Large intestine (tissue), 3 donors: Measurements from ENCODE around the gene ANKRD13B. TPM values are rescaled to one million over a fixed set of nuclear protein-coding genes. Genes with fewer than 3 reads are reported as not detected.

ENCODE experiments used
- DNase-seq, 2 donors: peaks; one replicate each; pipeline versions ENCODE4 v3.0.0 to v3.0.0-alpha.2; 2013
- H3K27ac ChIP-seq: one replicate; pipeline ENCODE4 v1.5.1; 2013; ENCODE audit warnings: low read length
- H3K27me3 ChIP-seq: 2 replicates; pipeline ENCODE4 v1.6.1; 2013; ENCODE audit warnings: low read length; ENCODE audit not compliant: control insufficient read depth, insufficient read depth
- H3K36me3 ChIP-seq: 2 replicates; pipeline ENCODE4 v1.6.1; 2013; ENCODE audit warnings: low read length; ENCODE audit not compliant: control insufficient read depth, insufficient read depth
- H3K4me1 ChIP-seq: one replicate; pipeline ENCODE4 v1.6.1; 2013; ENCODE audit warnings: low read length; ENCODE audit not compliant: control insufficient read depth, insufficient read depth
- H3K4me3 ChIP-seq: one replicate; pipeline ENCODE4 v1.5.1; 2013; ENCODE audit warnings: low read length
- H3K9me3 ChIP-seq: one replicate; pipeline ENCODE4 v1.6.1; 2013; ENCODE audit warnings: mild to moderate bottlenecking, low read depth, low read length, moderate library complexity; ENCODE audit not compliant: control insufficient read depth
- WGBS: methylation state at CpG from one replicate; pipeline ENCODE4 v1.1.5; 2013; ENCODE audit warnings: low lambda C conversion rate; ENCODE audit not compliant: insufficient coverage; 5-methylcytosine and 5-hydroxymethylcytosine counted together
- polyA plus RNA-seq: library from polyadenylated mRNA; unstranded; fragments of 120-200 nt; gene quantifications from one replicate; pipeline ENCODE4 v1.2.1, GENCODE V29; 2013

ANKRD13B gene
- polyA plus RNA-seq, 1 donor: 8.2 TPM

DNA sequence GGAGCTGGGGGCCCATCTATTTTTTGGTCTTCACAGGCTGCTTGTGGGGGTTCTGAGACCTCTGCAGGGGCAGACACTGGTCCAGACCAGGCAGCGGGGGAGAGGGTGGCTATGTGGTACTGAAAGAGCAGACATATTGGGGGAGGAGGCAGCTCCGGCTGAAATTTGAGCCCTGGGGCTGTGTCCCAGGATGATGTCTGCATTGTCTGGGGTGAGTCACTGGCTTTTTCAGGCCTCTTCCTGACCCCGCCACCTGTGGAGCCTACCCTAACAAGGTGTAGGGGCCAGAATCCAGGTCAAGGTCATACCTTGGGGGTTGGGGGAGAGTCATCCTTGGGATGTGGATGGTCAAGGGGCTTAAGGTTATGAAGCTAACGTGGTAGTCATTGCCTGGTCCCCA lies 27.3 kb downstream of the ANKRD13B start:
- DNase-seq: no peak
- peaks cover 82% of the 10 kb centered on the region for H3K27me3 ChIP-seq
- WGBS: no CpG with 5 or more reads among the region's 4 CpGs
- H3K27ac ChIP-seq: no peak overlapping the region
- no peak overlapping the region for H3K4me3 ChIP-seq
- peaks cover 19% of the 10 kb centered on the region for H3K9me3 ChIP-seq
- H3K36me3 ChIP-seq: no peaks in the 10 kb centered on the region
- peaks cover 38% of the 10 kb centered on the region for H3K4me1 ChIP-seq

DNA sequence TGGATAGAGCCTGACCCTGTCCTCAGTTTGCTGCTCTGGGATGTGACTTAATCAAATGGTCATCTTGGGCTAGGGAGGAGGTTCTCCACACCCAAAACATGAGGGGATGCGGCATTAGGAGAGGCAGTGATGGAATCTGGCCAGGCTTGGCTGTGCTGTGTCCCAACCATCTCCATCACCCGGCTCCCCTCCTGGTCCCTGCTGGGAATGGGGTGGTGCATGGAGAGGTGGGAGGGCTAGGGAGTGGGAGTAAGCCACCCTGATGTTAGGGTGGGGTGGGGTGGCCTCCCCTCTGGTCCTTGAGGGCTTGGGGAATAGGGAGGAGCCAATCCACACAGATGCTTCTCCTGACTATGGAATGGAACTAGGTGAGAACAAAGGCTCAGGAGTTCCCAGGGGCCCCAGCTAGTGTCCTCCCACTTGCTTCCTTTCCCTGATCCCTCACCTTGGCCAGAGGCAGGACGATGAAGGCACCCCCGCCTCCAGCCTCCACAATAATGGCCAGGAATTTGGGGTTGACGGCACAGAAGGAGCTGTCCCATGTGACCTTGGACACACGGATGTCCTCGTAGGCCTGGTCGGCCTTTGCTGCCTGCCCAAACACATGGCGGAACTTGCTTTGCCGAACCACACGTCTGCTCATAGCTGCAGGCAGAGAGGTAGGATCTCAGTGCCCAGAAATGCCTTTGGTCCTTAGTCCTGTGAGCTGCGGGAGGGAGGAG lies 28.0 kb downstream of the ANKRD13B start:
- no peak overlapping the region for H3K27ac ChIP-seq
- H3K4me3 ChIP-seq: no peak overlapping the region
- no CpG with 5 or more reads among the region's 12 CpGs for WGBS
- peaks cover 15% of the 10 kb centered on the region for H3K9me3 ChIP-seq
- peaks cover 32% of the 10 kb centered on the region for H3K4me1 ChIP-seq
- DNase-seq: no peak
- no peaks in the 10 kb centered on the region for H3K36me3 ChIP-seq
- peaks cover 76% of the 10 kb centered on the region for H3K27me3 ChIP-seq

DNA sequence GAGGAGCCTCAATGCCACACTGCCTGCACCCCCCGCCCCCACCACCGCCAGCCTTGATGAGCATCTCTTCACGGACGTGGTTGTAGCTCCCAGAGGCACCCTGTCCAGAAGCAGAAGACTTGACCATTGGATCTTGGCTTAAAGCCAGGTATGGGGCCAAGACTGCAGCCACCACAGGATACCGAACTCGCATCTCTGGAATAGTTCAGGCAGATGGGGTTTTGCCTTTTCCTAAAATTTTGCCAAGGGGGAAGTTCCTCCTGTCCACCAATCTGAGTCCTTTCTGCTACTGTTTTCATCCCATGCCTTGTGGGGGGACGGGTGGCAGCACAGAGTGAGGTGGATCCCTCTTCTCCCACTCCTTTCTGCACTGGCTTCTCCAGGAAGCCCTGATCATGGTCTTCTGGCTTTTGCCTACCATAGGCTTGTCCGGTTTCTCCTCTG lies 28.8 kb downstream of the ANKRD13B start:
- peaks cover 15% of the 10 kb centered on the region for H3K9me3 ChIP-seq
- WGBS: no CpG with 5 or more reads among the region's 8 CpGs
- H3K4me1 ChIP-seq: peaks cover 24% of the 10 kb centered on the region
- H3K36me3 ChIP-seq: no peaks in the 10 kb centered on the region
- peak overlapping the region; percentile 54 for H3K4me3 ChIP-seq
- H3K27me3 ChIP-seq: peaks cover 68% of the 10 kb centered on the region
- no peak for DNase-seq
- H3K27ac ChIP-seq: no peak overlapping the region

DNA sequence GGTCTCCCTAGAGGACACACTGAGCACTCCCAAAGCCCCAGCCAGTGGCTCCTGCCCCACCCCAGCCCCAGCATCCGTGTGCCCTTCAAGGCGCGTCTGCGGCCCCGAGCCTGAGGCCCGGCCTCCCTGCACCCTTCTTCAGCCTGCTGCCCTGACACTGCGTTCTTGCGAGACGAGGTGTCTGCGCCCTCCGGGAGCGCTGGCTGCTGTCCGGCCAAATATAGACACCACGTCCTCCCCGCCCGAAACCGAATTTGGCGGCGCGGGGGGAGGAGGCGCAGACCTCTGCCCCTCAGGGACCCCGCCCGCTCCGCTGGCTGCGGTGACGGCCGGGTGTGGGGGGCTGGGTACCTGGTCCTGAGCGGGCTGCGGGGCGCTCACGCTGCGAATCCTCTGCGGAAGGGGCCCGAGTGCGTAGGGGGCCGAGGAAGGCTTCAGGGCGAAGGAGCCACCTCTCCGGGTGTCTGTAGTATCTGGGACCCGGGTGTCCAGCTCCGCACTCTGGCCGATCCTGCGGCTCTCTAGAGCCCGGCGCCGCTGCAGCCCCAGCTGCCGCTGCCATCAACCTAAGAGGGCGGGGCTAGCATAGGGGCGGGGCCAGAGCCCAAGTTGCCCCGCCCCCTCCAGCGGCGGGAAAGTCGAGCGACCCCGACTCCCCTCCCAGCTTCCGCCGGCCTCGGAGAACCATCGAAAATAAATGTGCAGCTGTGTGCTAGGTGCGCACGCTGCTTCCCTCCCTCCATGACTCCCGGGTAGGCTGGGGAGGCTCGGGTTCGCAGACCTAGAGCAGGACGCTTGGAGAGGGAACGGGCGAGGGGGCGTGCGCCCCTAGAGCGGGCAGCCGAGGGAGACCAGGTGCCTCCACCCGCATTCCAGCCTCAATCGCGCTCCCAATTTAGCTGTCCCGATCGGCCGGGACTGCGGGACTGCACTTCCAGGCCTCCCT lies 29.7 kb downstream of the ANKRD13B start, which contains the start of gene CORO6:
TSS of gene CORO6 (minus strand) at position 576 of the 946 bp plus-strand sequence. CDS start 1,491 bp downstream, outside the sequence.
- no CpG with 5 or more reads among the region's 77 CpGs for WGBS
- DNase-seq: peak in 1 of 2 donors; percentile 44
- Histone ChIP-seq H3K27ac (no peak within 1 kb of the TSS), H3K4me1 (peaks cover 15% of the 10 kb centered on the region), H3K27me3 (peaks cover 60% of the 10 kb centered on the region), H3K9me3 (peaks cover 9% of the 10 kb centered on the region), H3K36me3 (no peaks in the 10 kb centered on the region), H3K4me3 (peak within 1 kb of the TSS; percentile 54)

DNA sequence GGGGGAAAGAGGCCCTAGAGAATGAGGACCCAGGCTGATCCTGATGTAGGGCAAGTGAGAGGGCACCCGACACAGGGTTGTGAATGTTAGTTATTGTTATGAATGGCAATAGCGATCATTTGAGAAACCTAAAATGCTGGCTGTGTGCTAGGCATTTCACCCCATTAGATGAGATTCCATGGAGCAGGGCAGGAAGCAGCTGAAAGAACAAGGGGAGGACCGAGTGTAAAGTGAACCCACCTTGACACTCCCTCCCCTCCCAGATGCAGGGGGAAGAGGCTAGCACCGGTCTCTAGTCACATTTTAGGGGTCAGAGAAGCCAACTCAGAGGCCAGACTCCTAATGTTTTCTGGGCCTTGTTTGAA lies 30.3 kb downstream of the ANKRD13B start:
- H3K9me3 ChIP-seq: peaks cover 7% of the 10 kb centered on the region
- no peak for DNase-seq
- peaks cover 53% of the 10 kb centered on the region for H3K27me3 ChIP-seq
- peaks cover 11% of the 10 kb centered on the region for H3K4me1 ChIP-seq
- H3K4me3 ChIP-seq: peak overlapping the region; percentile 54
- no peak overlapping the region for H3K27ac ChIP-seq
- WGBS: no CpG with 5 or more reads among the region's 4 CpGs
- H3K36me3 ChIP-seq: no peaks in the 10 kb centered on the region

DNA sequence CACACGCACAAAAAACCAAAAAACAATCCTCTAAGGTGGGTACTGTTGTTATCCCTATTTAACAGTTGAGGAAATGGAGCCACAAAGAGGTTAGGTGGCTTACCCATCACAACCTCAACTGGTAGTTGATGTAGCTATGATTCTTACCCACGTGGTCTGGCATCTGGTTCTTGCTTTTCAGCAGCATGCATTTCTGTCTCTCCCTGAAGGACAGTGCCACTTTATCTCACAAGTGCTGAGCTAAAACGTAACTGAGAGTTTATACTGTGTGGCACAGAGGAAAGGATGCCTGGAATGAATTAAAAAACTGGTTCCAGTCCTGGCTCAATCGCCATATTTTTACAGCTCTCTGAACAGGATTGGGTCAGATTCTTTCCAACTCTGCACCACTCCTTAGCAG lies 31.7 kb downstream of the ANKRD13B start:
- Histone ChIP-seq H3K4me1 (peaks cover 10% of the 10 kb centered on the region), H3K36me3 (peaks cover 3% of the 10 kb centered on the region), H3K9me3 (peaks cover 7% of the 10 kb centered on the region), H3K27me3 (peaks cover 40% of the 10 kb centered on the region), H3K4me3 (no peak overlapping the region), H3K27ac (no peak overlapping the region)
- no peak for DNase-seq
- WGBS: no CpG with 5 or more reads among the region's 4 CpGs

DNA sequence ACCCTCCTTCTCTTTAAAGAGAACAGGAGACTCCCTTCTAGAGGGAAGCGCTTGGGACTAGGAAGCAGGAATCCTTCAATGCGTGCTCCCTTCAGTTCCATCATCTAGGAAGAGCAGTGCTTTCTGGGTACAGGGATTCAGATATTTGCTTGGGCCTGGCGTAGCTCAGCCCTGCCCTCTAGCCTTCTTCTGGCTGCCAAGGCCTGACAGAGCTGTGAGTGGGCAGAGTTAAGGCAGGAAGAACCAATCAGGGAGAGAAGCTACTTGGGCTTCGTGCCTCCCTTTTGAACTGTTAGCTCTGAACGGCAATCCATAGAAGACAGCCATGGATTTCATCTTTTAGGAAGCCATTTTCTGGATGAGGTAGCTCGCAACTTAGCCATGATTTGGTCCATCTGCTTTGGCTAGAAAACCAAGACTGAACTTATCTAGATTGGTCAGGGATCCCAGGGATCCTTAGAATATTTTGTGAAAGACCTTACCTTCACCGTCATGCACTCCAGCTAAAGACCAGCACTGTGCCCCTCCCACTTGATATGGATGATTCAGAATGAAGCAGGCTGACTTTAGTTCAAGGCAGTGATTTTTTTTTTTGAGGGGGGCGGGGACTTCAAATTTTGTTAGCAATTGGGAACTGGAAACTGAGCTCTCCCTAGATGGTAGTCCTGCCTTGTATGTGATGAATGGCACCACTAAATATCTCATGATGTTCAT lies 32.3 kb downstream of the ANKRD13B start:
- H3K27ac ChIP-seq: no peak overlapping the region
- no peak overlapping the region for H3K4me3 ChIP-seq
- WGBS: no CpG with 5 or more reads among the region's 8 CpGs
- DNase-seq: no peak
- H3K36me3 ChIP-seq: peaks cover 7% of the 10 kb centered on the region
- peaks cover 34% of the 10 kb centered on the region for H3K27me3 ChIP-seq
- peaks cover 10% of the 10 kb centered on the region for H3K4me1 ChIP-seq
- H3K9me3 ChIP-seq: peaks cover 7% of the 10 kb centered on the region

DNA sequence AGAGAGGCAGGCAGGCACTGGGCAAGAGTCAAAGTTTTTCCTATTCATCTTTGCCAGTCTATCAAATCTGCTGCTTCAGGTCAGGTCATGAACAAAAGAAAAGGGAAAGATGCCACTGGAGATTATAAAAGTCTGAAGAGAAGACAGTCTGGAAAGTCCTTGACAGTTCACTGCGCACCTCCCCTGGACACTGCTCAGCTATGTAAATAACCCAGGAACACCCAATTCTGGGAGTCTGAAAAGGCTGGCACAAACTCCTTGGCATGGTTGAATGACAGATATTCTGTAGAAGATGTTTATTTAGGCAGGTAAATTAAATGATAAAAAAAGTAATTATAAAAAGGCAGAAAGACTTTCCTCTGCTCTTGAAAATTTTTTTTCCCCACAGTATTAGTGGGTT lies 35.0 kb downstream of the ANKRD13B start:
- Histone ChIP-seq H3K4me1 (peaks cover 3% of the 10 kb centered on the region), H3K27me3 (peaks cover 9% of the 10 kb centered on the region), H3K9me3 (no peaks in the 10 kb centered on the region), H3K27ac (no peak overlapping the region), H3K4me3 (no peak overlapping the region), H3K36me3 (peaks cover 30% of the 10 kb centered on the region)
- DNase-seq: no peak
- WGBS: no CpG with 5 or more reads among the region's 1 CpG

DNA sequence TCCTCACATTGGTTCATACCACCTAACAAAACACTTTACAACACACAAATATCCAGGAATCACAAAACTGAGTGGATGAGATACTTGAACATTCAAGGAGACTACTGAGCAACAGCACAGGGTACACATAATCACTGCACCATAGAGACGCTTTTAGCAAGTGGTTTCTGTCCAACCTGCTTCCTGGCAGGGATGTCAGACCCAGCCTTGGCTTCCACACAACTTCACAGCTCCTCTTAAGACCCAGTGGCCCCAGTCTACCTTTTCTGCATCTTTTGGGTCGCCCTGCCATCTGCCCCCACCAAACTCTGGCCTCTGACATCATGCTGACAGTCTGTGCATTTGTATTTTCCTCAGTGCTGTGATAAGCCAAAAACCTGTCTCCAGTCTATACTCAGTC lies 35.7 kb downstream of the ANKRD13B start:
- no peak overlapping the region for H3K4me3 ChIP-seq
- H3K4me1 ChIP-seq: no peaks in the 10 kb centered on the region
- H3K36me3 ChIP-seq: peaks cover 30% of the 10 kb centered on the region
- H3K27me3 ChIP-seq: peaks cover 3% of the 10 kb centered on the region
- no peak for DNase-seq
- no CpG with 5 or more reads among the region's 2 CpGs for WGBS
- no peak overlapping the region for H3K27ac ChIP-seq
- no peaks in the 10 kb centered on the region for H3K9me3 ChIP-seq

DNA sequence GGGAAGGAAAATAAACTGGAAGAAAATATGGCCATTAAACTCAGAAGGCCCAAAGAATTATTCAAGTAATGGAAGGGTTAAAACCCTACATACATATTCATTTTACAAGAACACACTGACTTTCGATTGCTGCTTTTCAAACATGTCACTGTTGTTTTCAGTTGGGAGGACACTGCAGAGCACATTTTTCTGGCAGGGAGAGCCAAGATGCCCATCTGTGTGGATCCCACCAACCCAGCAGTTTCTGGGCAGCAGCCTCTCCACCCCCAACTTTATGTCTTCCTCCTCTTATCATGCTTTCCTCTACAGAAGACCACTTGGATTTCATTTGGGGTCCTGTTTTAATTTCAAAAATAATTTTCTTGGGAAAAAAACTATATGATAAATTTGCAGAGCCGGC lies 36.9 kb downstream of the ANKRD13B start:
- Histone ChIP-seq H3K4me3 (no peak overlapping the region), H3K9me3 (no peaks in the 10 kb centered on the region), H3K36me3 (peaks cover 35% of the 10 kb centered on the region), H3K27ac (no peak overlapping the region), H3K27me3 (no peaks in the 10 kb centered on the region), H3K4me1 (no peaks in the 10 kb centered on the region)
- WGBS: no CpG with 5 or more reads among the region's 2 CpGs
- no peak for DNase-seq
